Activated CD4-positive, alpha-beta T cell treated with anti-CD3 and anti-CD28 coated beads for 1 hour (primary cell): ENCODE data around the gene LRRN3.
"Not testable (repeated sequence)": the region's sequence is repeated elsewhere in the genome, so short reads cannot be mapped to it uniquely, and the experiment has no call there.

ENCODE experiments used
- DNase-seq: peaks from one replicate; pipeline ENCODE4 v3.0.0-alpha.2; 2020

The LRRN3 gene

GRCh38 chr7:111090846-111091245, at the start of gene LRRN3:
Gene LRRN3 (plus strand): TSS chr7:111091127. CDS start chr7:111122773, 31,646 bp downstream.
- DNase-seq, result no peak

GRCh38 chr7:111041577-111041976, 49.4 kb upstream of the LRRN3 start:
- DNase-seq, result no peak

GRCh38 chr7:111042842-111043241, 48.1 kb upstream of the LRRN3 start:
- no peak for DNase-seq

GRCh38 chr7:111043561-111043960, 47.4 kb upstream of the LRRN3 start:
- DNase-seq, result no peak

GRCh38 chr7:111045449-111045848, 45.5 kb upstream of the LRRN3 start:
- no peak for DNase-seq

- DNase-seq, result no peak
Measured at GRCh38 chr7:111047595-111047994, 43.3 kb upstream of the LRRN3 start.

- DNase-seq, result no peak
Measured at GRCh38 chr7:111049971-111050680, 40.8 kb upstream of the LRRN3 start.

GRCh38 chr7:111050875-111051416, 40.0 kb upstream of the LRRN3 start:
- DNase-seq, result no peak

- no peak for DNase-seq
Measured at GRCh38 chr7:111051832-111052231, 39.1 kb upstream of the LRRN3 start.

GRCh38 chr7:111053035-111053434, 37.9 kb upstream of the LRRN3 start:
- no peak for DNase-seq

- no peak for DNase-seq
Measured at GRCh38 chr7:111056371-111056770, 34.6 kb upstream of the LRRN3 start.

GRCh38 chr7:111057066-111057465, 33.9 kb upstream of the LRRN3 start:
- no peak for DNase-seq

- DNase-seq, result no peak
Measured at GRCh38 chr7:111059833-111060232, 31.1 kb upstream of the LRRN3 start.

- DNase-seq, result no peak
Measured at GRCh38 chr7:111063166-111063565, 27.8 kb upstream of the LRRN3 start.

GRCh38 chr7:111067251-111067650, 23.7 kb upstream of the LRRN3 start:
- DNase-seq, result no peak

GRCh38 chr7:111067682-111068081, 23.2 kb upstream of the LRRN3 start:
- no peak for DNase-seq

- DNase-seq, result no peak
Measured at GRCh38 chr7:111068618-111069017, 22.3 kb upstream of the LRRN3 start.

- DNase-seq, result no peak
Measured at GRCh38 chr7:111071556-111071955, 19.4 kb upstream of the LRRN3 start.

GRCh38 chr7:111072658-111073057, 18.3 kb upstream of the LRRN3 start:
- DNase-seq, result not testable (repeated sequence)

GRCh38 chr7:111074071-111074747, 16.7 kb upstream of the LRRN3 start:
- DNase-seq, result no peak

GRCh38 chr7:111074748-111075146, 16.2 kb upstream of the LRRN3 start:
- DNase-seq, result no peak

GRCh38 chr7:111075498-111075897, 15.4 kb upstream of the LRRN3 start:
- no peak for DNase-seq

GRCh38 chr7:111076205-111076604, 14.7 kb upstream of the LRRN3 start:
- DNase-seq, result no peak

- DNase-seq, result no peak
Measured at GRCh38 chr7:111077001-111077400, 13.9 kb upstream of the LRRN3 start.
